ENCODE data around the gene SLC15A1. TPM values are rescaled to one million over a fixed set of nuclear protein-coding genes. Genes with fewer than 3 reads are reported as not detected.

SLC15A1 gene
- total RNA-seq, 1 experiment from 2014 or later: 2.6 TPM

GRCh38 chr13:98657506-98658085 is 94.9 kb downstream of the SLC15A1 start:
- Histone ChIP-seq H3K9me2 (ENCODE audit: insufficient read depth) (no peaks in the 10 kb centered on the region), H3K27me3 (ENCODE audit: insufficient read depth, low read length) (no peaks in the 10 kb centered on the region), H3K27ac (ENCODE audit: low read depth, low read length) (no peak overlapping the region), H2AFZ (ENCODE audit: low read depth, low read length, poor library complexity, severe bottlenecking) (peak overlapping the region; percentile 28), H3K9ac (ENCODE audit: low read length) (no peak overlapping the region), H4K20me1 (ENCODE audit: insufficient read depth) (no peaks in the 10 kb centered on the region), H3K4me1 (ENCODE audit: control insufficient read depth in 1 of 2, insufficient read depth in 2 of 2, low read length in 2 of 2) (peaks cover 0 to 14% of the 10 kb centered on the region in 2 experiments; a peak in 2 of 4 replicates), H3K4me3 (replicated peaks in 1 of 2; ENCODE audit: low read depth in 1 of 2, low read length in 2 of 2) (no peak overlapping the region), H3K9me3 (ENCODE audit: control insufficient read depth in 1 of 2, insufficient read depth in 1 of 2, low read depth in 1 of 2, low read length in 2 of 2) (no peaks in the 10 kb centered on the region), H3K79me2 (ENCODE audit: insufficient read depth, low read length) (no peaks in the 10 kb centered on the region), H3K4me2 (ENCODE audit: low read length) (no peak overlapping the region), H3K36me3 (ENCODE audit: control insufficient read depth in 1 of 2, insufficient read depth in 2 of 2, low read length in 2 of 2) (no peaks in the 10 kb centered on the region)
- RAD21 ChIA-PET (ENCODE audit: low non-redundant PET in 1 of 2, low total read pairs in 2 of 2, uncharacterized antibody in 2 of 2, unreplicated experiment in 2 of 2): no interaction called here
- no peak for ATAC-seq
- CTCF ChIA-PET: no interaction called here
- POLR2A ChIA-PET: no interaction called here
- no TSS peak for BruUV-seq (replicated peaks)
- TF ChIP-seq FOSL1 (IDR thresholded peaks at IDR 0.05; ENCODE audit: low read depth) (no peak), EGR1 (IDR thresholded peaks at IDR 0.05; ENCODE audit: low read depth) (no peak), SRF (IDR thresholded peaks at IDR 0.05; ENCODE audit: low read depth) (no peak), POLR2AphosphoS5 (IDR thresholded peaks at IDR 0.05; ENCODE audit: low read depth, low read length) (no peak), EZH2 (IDR thresholded peaks at IDR 0.05) (no peak), RAD21 (IDR thresholded peaks at IDR 0.05; ENCODE audit: low read depth) (no peak), TCF7L2 (IDR thresholded peaks at IDR 0.05; ENCODE audit: borderline replicate concordance, extremely low read depth, insufficient read depth, insufficient read length) (no peak), EZH2phosphoT487 (IDR thresholded peaks at IDR 0.05; ENCODE audit: borderline replicate concordance) (no peak), SIN3A (IDR thresholded peaks at IDR 0.05; ENCODE audit: low read depth) (no peak), ZFX (IDR thresholded peaks at IDR 0.05) (no peak), REST (IDR thresholded peaks at IDR 0.05; ENCODE audit: low read depth) (no peak), SP1 (IDR thresholded peaks at IDR 0.05; ENCODE audit: low read depth) (no peak), ZNF274 (IDR thresholded peaks at IDR 0.05; ENCODE audit: low read depth, low read length) (no peak)
- TF ChIP-seq, protein P1, sequence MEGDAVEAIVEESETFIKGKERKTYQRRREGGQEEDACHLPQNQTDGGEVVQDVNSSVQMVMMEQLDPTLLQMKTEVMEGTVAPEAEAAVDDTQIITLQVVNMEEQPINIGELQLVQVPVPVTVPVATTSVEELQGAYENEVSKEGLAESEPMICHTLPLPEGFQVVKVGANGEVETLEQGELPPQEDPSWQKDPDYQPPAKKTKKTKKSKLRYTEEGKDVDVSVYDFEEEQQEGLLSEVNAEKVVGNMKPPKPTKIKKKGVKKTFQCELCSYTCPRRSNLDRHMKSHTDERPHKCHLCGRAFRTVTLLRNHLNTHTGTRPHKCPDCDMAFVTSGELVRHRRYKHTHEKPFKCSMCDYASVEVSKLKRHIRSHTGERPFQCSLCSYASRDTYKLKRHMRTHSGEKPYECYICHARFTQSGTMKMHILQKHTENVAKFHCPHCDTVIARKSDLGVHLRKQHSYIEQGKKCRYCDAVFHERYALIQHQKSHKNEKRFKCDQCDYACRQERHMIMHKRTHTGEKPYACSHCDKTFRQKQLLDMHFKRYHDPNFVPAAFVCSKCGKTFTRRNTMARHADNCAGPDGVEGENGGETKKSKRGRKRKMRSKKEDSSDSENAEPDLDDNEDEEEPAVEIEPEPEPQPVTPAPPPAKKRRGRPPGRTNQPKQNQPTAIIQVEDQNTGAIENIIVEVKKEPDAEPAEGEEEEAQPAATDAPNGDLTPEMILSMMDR (IDR thresholded peaks at IDR 0.05 in 2 of 3, conservative IDR thresholded peaks at IDR 0.05 in 1 of 3; ENCODE audit: borderline replicate concordance in 1 of 3, insufficient read depth in 1 of 3, low read depth in 2 of 3, low read length in 2 of 3): no peak
- TF ChIP-seq, protein P2, sequence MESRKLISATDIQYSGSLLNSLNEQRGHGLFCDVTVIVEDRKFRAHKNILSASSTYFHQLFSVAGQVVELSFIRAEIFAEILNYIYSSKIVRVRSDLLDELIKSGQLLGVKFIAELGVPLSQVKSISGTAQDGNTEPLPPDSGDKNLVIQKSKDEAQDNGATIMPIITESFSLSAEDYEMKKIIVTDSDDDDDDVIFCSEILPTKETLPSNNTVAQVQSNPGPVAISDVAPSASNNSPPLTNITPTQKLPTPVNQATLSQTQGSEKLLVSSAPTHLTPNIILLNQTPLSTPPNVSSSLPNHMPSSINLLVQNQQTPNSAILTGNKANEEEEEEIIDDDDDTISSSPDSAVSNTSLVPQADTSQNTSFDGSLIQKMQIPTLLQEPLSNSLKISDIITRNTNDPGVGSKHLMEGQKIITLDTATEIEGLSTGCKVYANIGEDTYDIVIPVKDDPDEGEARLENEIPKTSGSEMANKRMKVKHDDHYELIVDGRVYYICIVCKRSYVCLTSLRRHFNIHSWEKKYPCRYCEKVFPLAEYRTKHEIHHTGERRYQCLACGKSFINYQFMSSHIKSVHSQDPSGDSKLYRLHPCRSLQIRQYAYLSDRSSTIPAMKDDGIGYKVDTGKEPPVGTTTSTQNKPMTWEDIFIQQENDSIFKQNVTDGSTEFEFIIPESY (IDR thresholded peaks at IDR 0.05; ENCODE audit: extremely low read depth, insufficient replicate concordance, low read length): no peak
- intact Hi-C loops (cut with micrococcal nuclease): no loop called here
- DNase-seq (ENCODE audit: low read depth, low spot score): no peak

Data from HCT116 (cell line).